H1 (cell line): ENCODE data around the gene LCP1. TPM values are rescaled to one million over a fixed set of nuclear protein-coding genes. Genes with fewer than 3 reads are reported as not detected.

Experiments used
- GABPA ChIP-seq: IDR thresholded peaks from 2 replicates; pipeline ENCODE4 v1.6.1; 2011; ENCODE audit warnings: mild to moderate bottlenecking, low read length, moderate library complexity, borderline replicate concordance; ENCODE audit not compliant: insufficient read depth
- RAD21 ChIP-seq, 2 experiments: IDR thresholded peaks in 1 of 2; conservative IDR thresholded peaks in 1 of 2; 2 replicates each; pipeline ENCODE4 v1.6.1; 2011; ENCODE audit warnings: low read depth in 2 of 2, low read length in 2 of 2, improper control_type of control experiment in 1 of 2, inconsistent platforms in 1 of 2, mild to moderate bottlenecking in 1 of 2, moderate library complexity in 1 of 2
- polyA plus RNA-seq, 7 experiments: library from polyadenylated mRNA; depleted of rRNA in 3 of 7; stranded (reverse) in 5 of 7; unstranded in 2 of 7; fragments of >200 nt in 5 of 7; fragments of 200-250 nt in 2 of 7; gene quantifications; 1 replicate in 5 of 7; 2 replicates in 1 of 7; 4 replicates in 1 of 7; pipeline versions ENCODE4 v1.2.1 to v1.2.3, GENCODE V29; 2011 to 2013; ENCODE audit warnings: missing spikeins in 2 of 7, mixed read lengths in 2 of 7
- total RNA-seq: library from RNA; stranded (reverse); fragmentation: NEBNext Ultra II Directional; extraction: Animal tissue kit (Norgen Biotek cat#: 25700); gene quantifications from 2 replicates; pipeline ENCODE4 v1.2.1, GENCODE V29; 2021

The LCP1 gene
- total and polyA plus RNA-seq, 2 of the 8 experiments (the other 6 are each of a cell fraction or from before 2014, with no cell fraction given) = 0.65 to 4.3 TPM

GRCh38 chr13:46101002-46101401 is 81.0 kb downstream of the LCP1 start (continued):
- no peak for TF ChIP-seq RAD21 (IDR thresholded peaks at IDR 0.05 in 1 of 2, conservative IDR thresholded peaks at IDR 0.05 in 1 of 2; ENCODE audit: low read depth in 2 of 2, low read length in 2 of 2)
- TF ChIP-seq GABPA = no peak
- TF ChIP-seq, all 59 proteins: peak for 0
